Fibroblast of skin of left biceps (primary cell): ENCODE results near the gene KLF6.

Experiments used
- DNase-seq, 2 experiments: peaks; one replicate each; pipeline ENCODE4 v3.0.0-alpha.2; 2013; ENCODE audit warnings: low read depth in 2 of 2

Gene KLF6

DNA sequence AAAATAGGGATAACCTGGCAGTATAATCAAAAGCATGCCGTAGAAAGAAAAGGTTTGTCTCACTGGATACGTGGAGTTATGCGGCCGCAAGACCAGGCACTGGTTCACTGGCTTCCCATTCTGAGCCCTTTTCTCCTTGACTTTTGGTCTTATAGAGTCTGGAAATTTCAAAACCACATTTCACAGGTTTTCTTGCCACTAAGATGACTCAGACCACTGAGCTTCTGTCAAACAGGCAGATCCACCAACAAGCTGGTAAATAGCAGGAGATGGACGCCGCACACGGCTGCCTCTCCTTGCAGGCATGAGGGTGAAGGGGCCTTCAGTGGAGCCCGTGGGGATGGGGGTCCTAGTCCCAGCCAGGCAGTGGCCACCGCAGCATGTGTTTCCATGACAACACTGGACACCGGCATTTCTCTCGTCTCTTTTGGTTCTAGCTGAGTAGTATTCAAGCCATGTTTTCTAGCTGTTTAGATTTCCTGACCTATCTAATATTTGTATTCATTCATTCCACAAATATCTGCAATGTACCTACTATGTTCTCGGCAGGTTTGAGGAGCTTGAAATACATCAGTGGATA lies 55.5 kb downstream of the KLF6 start:
- DNase-seq, result no peak

DNA sequence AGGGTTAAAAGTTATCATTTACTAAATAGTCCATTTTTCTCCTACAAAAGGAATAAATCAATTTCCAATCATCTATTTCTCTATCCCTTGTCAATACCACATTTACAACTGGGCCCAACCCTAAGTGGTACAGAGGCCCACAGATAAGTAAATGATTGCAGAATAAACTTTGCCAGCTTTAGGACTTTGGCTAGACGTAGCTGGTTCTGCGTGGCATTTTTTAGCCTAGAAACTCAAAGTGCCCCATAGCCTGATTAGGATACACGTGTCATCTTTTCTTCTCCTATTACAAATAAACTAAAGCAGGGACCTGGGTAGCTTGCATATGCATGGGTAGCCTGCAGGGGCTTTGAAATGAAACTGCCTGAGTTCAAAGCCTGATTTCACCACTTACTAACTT lies 56.4 kb downstream of the KLF6 start:
- no peak for DNase-seq

DNA sequence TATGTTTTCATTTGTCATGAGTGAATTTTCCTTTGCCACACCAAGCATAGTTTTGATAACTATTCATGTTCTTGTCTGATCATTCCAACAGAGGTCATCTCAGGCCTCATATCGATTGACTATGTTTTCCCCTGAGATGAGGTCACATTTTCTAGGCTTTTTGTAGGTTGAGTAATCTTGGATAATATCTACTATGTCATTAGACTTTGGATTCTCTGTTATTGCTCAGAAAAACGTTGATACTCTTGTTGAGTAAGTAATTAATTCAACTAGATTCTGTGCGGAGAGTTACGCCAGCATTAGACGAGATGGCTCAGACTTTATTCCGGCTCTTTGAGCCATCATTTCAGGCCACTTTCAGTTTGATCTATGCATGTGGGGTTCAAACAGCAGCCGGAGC lies 57.7 kb downstream of the KLF6 start:
- DNase-seq, result no peak
